ENCODE measurements around the gene RIIAD1.
"Not testable (repeated sequence)": the region's sequence is repeated elsewhere in the genome, so short reads cannot be mapped to it uniquely, and the experiment has no call there.

RIIAD1 gene

GRCh38 chr1:151711044-151711800, 10.1 kb upstream of the RIIAD1 start:
- DNase-seq: no peak

GRCh38 chr1:151711951-151712350, 9.4 kb upstream of the RIIAD1 start:
- no peak for DNase-seq

- no peak for DNase-seq
Measured at GRCh38 chr1:151713044-151713443, 8.3 kb upstream of the RIIAD1 start.

GRCh38 chr1:151713874-151714273, 7.4 kb upstream of the RIIAD1 start:
- DNase-seq: no peak

GRCh38 chr1:151714820-151715725, 6.2 kb upstream of the RIIAD1 start:
- no peak for DNase-seq

GRCh38 chr1:151715726-151716404, 5.5 kb upstream of the RIIAD1 start:
- DNase-seq: no peak

- DNase-seq: no peak
Measured at GRCh38 chr1:151716405-151716762, 4.9 kb upstream of the RIIAD1 start.

GRCh38 chr1:151716771-151717631, 4.3 kb upstream of the RIIAD1 start, which contains the start of gene CELF3:
TSS of gene CELF3 (minus strand) at chr1:151716803. CDS start at chr1:151716020, 783 bp downstream.
- no peak for DNase-seq

GRCh38 chr1:151718011-151718431, 3.3 kb upstream of the RIIAD1 start:
- no peak for DNase-seq

- no peak for DNase-seq
Measured at GRCh38 chr1:151718666-151719065, 2.7 kb upstream of the RIIAD1 start.

- DNase-seq: no peak
Measured at GRCh38 chr1:151720125-151720524, 1.2 kb upstream of the RIIAD1 start.

GRCh38 chr1:151720554-151720953, 768 bp upstream of the RIIAD1 start:
- DNase-seq: no peak

GRCh38 chr1:151721788-151722510, 627 bp downstream of the RIIAD1 start:
- DNase-seq: no peak

- DNase-seq: no peak
Measured at GRCh38 chr1:151723726-151724370, 2.5 kb downstream of the RIIAD1 start.

GRCh38 chr1:151728151-151729054, 7.1 kb downstream of the RIIAD1 start:
- peak; percentile 63 for DNase-seq

- DNase-seq: no peak
Measured at GRCh38 chr1:151729157-151729965, 8.0 kb downstream of the RIIAD1 start.

- no peak for DNase-seq
Measured at GRCh38 chr1:151729966-151730291, 8.6 kb downstream of the RIIAD1 start.

GRCh38 chr1:151733126-151733525, 11.8 kb downstream of the RIIAD1 start:
- no peak for DNase-seq

GRCh38 chr1:151733995-151734394, 12.7 kb downstream of the RIIAD1 start:
- DNase-seq: not testable (repeated sequence)
